Fibroblast of villous mesenchyme (primary cell): ENCODE results near the gene TFF2. TPM values are rescaled to one million over a fixed set of nuclear protein-coding genes. Genes with fewer than 3 reads are reported as not detected.

ENCODE experiments used
- DNase-seq: peaks from one replicate; pipeline ENCODE4 v3.0.0-alpha.2; 2010; ENCODE audit warnings: low read depth
- H3K4me3 ChIP-seq: 2 replicates; pipeline ENCODE4 v1.5.1; 2011; ENCODE audit warnings: low read depth, mild to moderate bottlenecking, low read length
- total RNA-seq: library from RNA; depleted of rRNA; stranded (reverse); fragments of >200 nt; gene quantifications from 2 replicates; pipeline ENCODE4 v1.2.3, GENCODE V29; 2012
- TF ChIP-seq, protein P1 (sequence below): IDR thresholded peaks from 2 replicates; pipeline ENCODE4 v1.5.1; 2012; ENCODE audit warnings: low read depth, mild to moderate bottlenecking, low read length; ENCODE audit not compliant: insufficient read depth

TFF2 gene
- total RNA-seq, 1 donor, result not detected

DNA sequence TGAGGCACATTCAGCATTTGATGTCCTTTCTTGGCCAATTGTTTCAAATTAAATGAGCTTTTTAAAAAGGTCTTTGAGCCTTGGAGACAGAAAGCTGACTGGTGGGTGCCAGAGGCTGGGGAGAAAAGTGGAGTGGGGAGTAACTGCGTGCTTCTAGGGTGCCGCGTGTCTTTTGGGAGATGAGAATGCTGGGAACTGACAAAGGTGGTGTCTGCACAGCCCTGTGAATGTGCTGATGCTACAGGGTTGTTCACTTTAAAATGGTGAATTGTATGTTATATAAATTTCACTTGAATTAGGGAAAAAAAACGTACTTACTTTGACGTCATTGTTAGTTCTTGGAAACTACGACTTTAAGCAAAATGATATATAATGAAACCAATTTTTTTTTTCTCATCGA, 23.7 kb upstream of the TFF2 start:
- no peak for DNase-seq
- TF ChIP-seq, protein P1, sequence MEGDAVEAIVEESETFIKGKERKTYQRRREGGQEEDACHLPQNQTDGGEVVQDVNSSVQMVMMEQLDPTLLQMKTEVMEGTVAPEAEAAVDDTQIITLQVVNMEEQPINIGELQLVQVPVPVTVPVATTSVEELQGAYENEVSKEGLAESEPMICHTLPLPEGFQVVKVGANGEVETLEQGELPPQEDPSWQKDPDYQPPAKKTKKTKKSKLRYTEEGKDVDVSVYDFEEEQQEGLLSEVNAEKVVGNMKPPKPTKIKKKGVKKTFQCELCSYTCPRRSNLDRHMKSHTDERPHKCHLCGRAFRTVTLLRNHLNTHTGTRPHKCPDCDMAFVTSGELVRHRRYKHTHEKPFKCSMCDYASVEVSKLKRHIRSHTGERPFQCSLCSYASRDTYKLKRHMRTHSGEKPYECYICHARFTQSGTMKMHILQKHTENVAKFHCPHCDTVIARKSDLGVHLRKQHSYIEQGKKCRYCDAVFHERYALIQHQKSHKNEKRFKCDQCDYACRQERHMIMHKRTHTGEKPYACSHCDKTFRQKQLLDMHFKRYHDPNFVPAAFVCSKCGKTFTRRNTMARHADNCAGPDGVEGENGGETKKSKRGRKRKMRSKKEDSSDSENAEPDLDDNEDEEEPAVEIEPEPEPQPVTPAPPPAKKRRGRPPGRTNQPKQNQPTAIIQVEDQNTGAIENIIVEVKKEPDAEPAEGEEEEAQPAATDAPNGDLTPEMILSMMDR, result no peak
- H3K4me3 ChIP-seq, result no peak overlapping the region

DNA sequence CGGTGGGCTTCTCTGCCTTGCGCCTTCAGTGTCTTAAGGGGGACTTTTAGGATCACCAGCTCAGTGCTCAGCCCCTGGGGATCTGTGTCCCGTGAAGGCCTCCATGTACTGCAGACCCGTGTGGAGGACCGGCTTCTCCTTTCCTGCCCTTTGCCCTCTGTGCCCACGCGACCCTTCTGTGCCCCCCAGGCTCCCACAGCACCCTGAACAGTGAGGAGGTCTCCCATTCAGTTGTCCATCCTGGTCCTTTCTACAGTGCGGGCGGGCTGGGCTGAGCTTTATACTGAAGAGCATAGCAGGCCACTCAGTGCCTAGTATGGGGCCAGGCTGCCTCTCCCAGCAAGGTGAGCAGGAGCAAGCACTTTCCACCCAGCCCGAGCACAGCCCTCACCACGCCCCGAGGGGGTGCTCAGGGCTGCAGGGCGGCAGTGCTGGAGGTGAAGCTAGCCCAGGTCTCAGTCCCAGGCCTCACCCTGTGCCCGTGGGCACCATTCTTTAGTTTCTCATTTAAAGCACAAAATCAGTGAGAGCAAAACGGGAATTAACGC, 23.2 kb upstream of the TFF2 start:
- DNase-seq, result no peak
- TF ChIP-seq, protein P1, result no peak
- no peak overlapping the region for H3K4me3 ChIP-seq

DNA sequence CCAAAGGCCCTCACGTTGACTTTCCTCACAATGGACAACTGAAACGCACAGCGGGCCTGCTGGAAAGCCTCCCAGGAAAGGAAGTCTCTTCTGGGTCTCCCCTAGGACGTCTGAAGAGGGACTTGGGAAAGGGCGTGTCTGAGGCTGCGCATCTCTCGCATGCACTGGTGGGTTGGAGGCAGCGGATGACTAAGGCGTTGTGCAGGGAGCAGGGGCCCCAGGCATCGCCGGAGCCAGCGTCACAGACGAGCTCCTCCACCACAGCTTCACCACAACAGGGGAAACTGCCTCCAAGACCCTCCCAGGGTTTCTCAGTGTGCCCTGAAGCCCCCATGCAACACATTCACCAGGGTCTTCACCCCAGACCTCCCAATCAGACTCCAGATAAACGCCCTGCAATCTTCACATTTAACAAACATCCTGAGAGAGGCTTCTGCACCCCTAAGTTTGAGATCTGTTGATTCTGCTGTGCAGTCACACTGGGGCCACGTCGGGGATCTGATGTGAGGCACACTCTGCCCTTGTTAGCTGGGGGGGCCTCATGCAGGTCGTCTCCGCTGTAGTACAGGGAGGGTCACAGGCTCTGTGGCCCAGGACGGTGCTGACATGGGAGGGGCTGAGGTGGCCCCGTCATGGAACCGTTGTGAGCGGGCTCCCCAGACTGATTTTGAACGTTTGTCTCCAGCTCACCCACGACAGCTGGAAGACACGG, 22.6 kb upstream of the TFF2 start:
- no peak for DNase-seq
- H3K4me3 ChIP-seq, result no peak overlapping the region
- TF ChIP-seq, protein P1, result no peak

DNA sequence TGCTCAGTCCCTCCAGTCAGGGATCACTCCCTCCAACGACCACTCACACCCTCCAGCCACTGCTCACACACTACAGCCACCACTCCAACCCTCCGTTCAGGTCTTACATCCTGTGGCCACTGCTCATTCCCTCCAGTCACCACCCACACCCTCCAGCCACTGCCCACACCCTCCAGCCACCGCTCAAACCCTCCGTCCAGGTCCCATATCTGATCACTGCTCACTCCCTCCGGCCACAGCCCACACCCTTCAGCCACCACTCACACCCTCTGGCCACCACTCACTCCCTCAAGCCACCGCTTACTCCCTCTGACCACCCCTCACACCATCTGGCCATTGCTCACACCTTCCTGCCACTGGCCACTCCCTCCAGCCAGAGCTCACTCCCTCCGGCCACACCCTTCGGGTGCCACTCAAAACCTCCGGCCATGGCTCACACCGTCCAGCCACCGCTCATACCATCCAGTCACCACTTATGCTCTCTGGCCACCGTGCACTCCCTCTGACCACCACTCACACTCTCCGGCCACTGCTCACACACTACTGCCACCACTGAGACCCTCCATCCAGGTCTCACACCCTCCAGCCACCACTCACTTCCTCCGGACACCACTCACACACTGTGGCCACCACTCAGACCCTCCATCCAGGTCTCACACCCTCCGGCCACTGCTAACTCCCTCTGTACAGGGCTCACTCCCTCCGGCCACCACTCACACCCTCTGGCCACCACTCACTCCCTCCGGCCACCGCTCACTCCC, 20.3 kb upstream of the TFF2 start:
- TF ChIP-seq, protein P1, result no peak
- no peak for DNase-seq
- no peak overlapping the region for H3K4me3 ChIP-seq

DNA sequence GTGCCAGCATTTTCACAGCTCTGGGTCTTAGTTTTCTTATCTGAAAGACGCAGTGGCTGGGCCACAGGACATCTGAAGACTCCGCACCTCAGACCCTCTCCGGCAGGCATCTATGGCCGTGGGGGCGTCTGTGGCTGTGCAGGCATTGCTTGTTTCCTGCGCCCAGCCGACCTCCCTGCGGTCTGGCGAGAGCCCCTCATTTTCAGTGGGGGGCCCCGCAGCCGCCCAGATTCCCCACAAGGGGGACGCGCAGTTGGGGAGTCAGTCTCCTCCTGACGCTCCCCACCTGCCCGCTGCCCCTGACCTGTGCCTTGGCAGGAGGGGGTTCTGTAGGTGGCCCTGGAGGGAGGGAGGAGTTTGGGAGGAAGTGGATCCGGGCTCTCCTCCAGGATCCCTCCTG, 19.0 kb upstream of the TFF2 start:
- TF ChIP-seq, protein P1, result no peak
- no peak overlapping the region for H3K4me3 ChIP-seq
- DNase-seq, result no peak

DNA sequence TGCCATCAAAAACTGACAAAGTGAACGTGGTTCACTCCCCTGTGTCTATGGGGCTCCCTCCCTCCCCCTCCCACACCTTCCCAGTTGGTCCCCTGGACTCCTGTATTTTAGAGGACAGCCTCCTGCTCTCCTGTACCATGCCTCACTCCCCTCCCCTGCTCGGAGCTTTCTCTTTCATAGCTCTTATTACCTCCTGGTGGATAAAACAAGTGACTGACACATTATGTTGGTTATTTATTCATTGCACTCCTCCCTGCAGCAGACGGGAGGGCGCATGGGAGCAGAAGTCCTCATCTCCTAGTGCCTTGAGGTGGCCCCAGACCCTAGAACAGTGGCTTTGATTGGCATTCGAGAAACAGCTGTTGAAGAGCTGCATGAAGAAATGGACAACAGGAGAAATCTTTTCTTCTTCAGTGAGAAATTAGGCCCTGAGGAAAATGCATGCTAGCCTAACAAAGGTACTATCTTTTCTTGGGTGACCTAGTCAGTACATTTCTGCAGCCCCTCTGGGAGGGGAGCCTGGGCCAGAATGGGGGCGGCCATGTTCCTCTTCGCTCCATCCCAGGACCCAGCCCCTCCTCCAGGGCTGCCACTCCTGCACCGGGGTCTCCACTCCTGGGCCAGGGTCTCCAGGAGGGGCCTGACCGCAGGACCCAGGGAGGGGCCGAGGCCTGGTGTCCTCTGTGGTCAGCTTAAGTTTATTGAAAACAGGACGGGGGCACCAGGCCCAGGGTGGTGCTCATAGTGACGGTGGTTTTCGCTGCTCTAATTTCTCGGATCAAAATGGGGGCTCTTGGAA, 16.8 kb upstream of the TFF2 start:
- no peak for DNase-seq
- H3K4me3 ChIP-seq, result no peak overlapping the region
- TF ChIP-seq, protein P1, result no peak
